AG09319 (cell line): ENCODE results near the gene RIIAD1.

Experiments used
- DNase-seq: peaks from one replicate; pipeline ENCODE4 v3.0.0-alpha.2; 2010; ENCODE audit warnings: low read depth; ENCODE audit errors: extremely low read depth
- TF ChIP-seq, protein P1 (sequence below): IDR thresholded peaks from 2 replicates; pipeline ENCODE4 v1.5.1; 2011; ENCODE audit warnings: low read depth, mild to moderate bottlenecking, inconsistent platforms, low read length, moderate library complexity

The RIIAD1 gene

GRCh38 chr1:151689494-151689893, 31.8 kb upstream of the RIIAD1 start:
- TF ChIP-seq, protein P1, sequence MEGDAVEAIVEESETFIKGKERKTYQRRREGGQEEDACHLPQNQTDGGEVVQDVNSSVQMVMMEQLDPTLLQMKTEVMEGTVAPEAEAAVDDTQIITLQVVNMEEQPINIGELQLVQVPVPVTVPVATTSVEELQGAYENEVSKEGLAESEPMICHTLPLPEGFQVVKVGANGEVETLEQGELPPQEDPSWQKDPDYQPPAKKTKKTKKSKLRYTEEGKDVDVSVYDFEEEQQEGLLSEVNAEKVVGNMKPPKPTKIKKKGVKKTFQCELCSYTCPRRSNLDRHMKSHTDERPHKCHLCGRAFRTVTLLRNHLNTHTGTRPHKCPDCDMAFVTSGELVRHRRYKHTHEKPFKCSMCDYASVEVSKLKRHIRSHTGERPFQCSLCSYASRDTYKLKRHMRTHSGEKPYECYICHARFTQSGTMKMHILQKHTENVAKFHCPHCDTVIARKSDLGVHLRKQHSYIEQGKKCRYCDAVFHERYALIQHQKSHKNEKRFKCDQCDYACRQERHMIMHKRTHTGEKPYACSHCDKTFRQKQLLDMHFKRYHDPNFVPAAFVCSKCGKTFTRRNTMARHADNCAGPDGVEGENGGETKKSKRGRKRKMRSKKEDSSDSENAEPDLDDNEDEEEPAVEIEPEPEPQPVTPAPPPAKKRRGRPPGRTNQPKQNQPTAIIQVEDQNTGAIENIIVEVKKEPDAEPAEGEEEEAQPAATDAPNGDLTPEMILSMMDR: no peak
- no peak for DNase-seq

DNA sequence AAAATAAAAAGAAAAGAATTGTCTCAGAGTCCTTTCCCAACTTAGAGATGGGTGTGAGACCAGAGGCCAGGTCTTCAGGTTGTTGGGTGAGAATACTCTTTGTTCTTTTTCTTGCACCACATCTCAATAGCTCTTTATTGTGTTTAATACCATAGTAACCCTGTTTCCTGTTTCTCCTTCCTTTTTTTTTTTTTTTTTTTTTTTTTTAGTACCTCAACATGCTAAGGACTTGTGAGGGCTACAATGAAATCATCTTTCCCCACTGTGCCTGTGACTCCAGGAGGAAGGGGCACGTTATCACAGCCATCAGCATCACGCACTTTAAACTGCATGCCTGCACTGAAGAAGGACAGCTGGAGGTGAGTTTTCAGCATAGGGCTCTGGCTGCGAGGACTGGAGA, 29.1 kb upstream of the RIIAD1 start:
- no peak for DNase-seq
- TF ChIP-seq, protein P1: no peak

DNA sequence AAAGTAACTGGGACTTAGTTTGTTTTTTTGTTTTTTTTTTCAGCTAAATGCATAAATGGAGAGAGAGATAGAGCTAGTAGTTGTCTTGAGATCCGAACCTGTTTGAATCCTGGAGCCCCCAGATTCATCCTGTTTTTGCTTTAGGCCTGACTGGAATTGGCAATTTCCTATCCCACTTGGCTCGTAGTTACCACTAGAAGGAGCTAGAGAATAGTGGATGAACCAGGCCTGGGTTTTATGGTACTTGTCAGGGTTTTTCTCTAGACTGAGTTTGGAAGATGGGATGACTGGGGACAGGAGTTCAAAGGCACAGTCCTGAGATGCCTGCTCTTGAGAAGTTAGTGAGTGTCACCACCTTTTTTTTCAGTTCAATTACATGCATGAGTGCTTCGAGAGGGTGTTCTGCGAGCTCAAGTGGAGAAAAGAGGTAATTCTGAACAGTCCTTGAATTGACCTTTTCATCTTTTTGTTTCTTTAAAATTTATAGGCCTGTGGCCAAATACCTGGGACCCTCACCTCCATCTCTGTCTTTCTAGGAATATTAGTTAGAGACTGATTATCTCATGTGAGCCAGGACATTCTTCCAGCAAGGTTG, 28.2 kb upstream of the RIIAD1 start:
- no peak for DNase-seq
- TF ChIP-seq, protein P1: peak; percentile 73

DNA sequence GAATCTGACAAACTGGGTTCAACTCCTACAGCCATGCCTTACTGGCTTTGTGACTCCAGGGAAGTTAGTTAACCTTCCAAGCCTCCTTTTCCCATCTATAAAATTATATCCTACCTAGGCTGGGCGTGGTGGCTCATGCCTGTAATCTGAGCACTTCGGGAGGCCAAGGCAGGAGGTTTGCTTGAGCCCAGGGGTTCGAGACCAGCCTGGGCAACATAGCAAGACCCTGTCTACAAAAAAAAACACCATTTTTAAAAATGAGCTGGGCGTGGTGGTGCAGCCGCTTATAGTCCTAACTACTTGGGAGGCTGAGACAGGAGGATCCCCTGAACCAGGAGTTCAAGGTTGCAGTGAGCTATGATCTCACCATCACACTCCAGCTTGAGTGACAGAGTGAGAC, 19.8 kb upstream of the RIIAD1 start:
- TF ChIP-seq, protein P1: no peak

GRCh38 chr1:151702936-151703335, 18.4 kb upstream of the RIIAD1 start:
- DNase-seq: no peak
- TF ChIP-seq, protein P1: no peak

More for the DNA sequence above, 19.8 kb upstream of the RIIAD1 start:
- no peak for DNase-seq

- no peak for DNase-seq
- TF ChIP-seq, protein P1: no peak
These were observed 17.5 kb upstream of the RIIAD1 start for GRCh38 chr1:151703813-151704212.

GRCh38 chr1:151704246-151704645, 17.1 kb upstream of the RIIAD1 start:
- DNase-seq: no peak
- TF ChIP-seq, protein P1: no peak
